IPS DF 4.7 (cell line): Measurements from ENCODE around the gene SETX.
"Not testable (repeated sequence)": the region's sequence is repeated elsewhere in the genome, so short reads cannot be mapped to it uniquely, and the experiment has no call there.

ENCODE experiments used
- DNase-seq: peaks from one replicate; pipeline ENCODE4 v3.0.0-alpha.2; 2013; ENCODE audit warnings: low spot score; ENCODE audit errors: extremely low read depth

Gene SETX

GRCh38 chr9:132287256-132287760 lies 67.5 kb downstream of the SETX start:
- no peak for DNase-seq

- DNase-seq: no peak
Measured at GRCh38 chr9:132283863-132284262, 70.9 kb downstream of the SETX start.

DNA sequence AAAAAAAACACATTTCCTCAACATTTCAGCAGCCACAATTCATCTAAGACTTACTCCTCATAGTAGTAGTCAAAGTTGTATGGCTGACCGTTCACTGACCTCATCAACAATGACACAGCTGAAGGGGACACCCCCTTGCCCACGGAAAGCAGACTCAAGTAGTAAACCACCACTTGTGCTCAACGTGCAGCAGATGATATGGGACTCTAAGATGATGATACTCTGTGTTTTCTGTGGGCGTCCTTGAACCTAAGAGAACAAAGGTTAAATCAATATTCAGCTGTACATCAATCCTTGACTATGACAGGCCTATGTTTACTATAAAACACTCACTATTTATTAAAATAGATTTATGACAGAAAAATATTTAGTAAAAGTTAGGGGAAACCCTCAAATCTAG lies 71.6 kb downstream of the SETX start:
- no peak for DNase-seq

- no peak for DNase-seq
Measured at GRCh38 chr9:132274861-132275260, 79.9 kb downstream of the SETX start.

DNA sequence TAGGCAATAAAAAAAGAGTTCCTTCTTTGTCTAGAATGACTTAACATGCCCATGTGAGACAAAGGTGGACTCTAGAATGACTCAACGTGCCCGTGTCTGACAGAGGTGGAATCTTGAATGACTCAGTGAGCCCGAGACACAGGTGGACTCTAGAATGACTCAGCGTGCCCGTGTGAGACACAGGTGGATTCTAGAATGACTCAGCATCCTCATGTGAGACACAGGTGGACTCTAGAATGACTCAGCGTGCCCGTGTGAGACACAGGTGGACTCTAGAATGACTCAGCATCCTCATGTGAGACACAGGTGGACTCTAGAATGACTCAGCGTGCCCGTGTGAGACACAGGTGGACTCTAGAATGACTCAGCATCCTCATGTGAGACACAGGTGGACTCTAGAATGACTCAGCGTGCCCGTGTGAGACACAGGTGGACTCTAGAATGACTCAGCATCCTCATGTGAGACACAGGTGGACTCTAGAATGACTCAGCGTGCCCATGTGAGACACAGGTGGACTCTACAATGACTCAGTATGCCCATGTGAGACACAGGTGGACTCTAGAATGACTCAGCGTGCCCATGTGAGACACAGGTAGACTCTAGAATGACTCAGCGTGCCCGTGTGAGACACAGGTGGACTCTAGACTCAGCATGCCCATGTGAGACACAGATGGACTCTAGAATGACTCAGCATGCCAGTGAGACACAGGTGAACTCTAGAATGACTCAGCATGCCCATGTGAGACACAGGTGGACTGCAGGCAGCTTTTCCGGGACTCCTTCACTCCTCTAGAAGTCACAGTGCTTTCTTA lies 84.9 kb downstream of the SETX start:
- not testable (repeated sequence) for DNase-seq

DNA sequence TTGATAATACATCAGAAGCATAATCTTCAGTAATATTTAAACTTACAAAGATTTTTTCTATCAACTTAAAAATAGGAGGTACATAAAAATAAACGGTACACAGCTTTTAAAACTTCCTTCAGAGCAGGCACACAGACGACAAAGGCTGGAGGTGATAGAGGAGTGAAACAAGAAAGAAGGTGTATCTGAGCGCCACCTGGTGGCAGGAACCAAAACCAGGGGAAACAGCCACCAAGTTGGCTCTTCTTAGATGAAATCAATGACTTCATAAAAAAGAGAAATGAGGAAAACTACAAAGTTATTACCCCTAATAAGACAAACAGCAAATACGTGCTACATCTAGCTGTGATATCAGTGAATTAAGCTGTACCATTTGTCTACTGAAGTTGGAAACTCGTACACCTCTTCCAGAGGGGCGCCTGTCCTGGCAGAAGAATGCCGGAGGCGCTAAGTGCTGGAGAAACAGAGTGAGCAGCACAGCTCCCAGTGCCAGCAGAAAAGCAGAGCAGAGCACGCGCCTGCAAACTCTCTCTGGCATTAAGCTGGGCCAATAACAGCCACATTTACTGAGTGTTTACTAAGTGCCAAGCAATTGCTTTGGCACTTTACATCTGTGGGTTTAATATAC lies 85.9 kb downstream of the SETX start:
- no peak for DNase-seq

- DNase-seq: no peak
Measured at GRCh38 chr9:132267660-132268059, 87.1 kb downstream of the SETX start.

DNA sequence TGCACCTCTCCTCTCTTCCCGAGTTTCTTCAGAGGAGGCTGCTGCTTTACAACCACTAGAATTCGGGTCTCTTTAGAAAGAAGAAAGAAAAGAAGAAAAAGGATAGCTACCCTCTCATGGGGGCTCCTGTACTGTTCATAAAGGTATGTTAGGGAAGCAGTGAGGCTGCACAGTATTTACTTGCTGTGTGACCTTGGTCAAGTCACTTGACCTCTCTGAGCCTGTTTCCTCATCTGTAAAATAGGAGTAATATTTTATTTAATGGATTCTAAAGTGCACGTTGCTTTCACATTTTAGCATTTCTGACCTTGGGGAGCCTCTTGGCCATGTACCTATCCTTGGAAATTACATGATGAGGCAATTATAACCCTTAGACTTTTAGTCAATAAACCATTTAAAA lies 88.8 kb downstream of the SETX start:
- no peak for DNase-seq

DNA sequence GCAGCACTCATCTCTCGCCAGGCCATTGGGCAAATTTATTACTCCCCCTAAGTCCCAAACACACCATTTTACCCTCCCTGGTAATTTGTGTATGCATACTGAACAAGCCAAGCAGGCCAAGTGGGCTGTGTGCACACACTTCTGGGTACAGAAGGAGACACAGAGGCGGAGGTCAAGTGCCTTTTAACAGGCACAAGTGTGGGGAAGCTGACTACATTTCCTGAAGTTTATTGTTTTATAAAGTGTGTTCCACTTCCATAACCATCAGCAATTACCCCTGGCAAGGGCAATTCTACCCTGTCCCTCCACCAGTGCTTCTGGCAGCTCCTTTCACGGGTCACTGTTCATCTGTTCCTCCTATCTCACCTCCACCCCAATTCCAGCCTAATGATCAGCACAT lies 93.9 kb downstream of the SETX start:
- DNase-seq: no peak

DNA sequence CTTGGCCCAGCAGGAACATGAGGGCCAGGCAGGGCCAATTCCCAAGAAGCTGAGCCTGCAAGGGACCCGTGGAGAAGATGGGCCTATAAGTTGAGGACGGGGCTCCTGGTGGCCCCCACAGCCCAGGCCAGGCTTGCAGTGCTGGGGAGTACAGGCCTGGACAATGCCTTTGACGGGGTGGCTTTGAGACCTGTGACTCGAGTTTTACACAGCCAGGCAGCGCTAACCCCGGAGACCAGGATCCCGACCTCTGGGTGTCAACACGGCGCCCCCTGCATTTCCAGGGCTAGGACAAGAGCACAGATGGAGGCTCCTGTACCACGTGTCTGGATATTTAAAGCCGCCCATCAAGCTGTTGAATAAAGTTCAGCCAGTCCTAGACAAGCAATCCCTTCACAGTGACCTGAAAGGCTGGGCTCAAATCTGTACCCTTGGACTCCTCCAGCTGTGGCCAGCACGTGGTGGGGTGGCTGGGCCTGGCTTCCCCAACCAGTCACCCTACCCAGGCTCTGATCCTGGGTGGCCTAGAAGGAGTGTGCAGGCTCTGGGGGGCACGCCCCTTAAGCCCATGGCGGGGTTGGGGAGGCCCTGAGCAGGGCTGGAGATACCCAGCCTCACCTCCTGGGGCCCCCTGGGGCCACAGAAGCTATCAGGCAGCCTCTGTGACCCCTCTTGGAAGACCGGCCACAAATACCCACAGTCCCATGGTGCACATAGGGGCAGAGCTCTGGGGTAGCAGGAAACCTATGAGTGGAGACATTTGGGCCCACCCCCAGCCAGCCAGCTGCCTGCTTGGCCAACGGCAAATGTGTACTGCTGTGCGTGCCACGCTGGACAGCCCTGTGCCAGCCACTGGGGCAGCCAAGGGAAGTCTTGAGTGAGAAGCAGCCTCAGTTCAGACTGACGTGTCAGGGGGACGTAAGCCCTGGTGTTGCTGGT lies 104.2 kb downstream of the SETX start:
- no peak for DNase-seq

GRCh38 chr9:132249690-132250089 lies 105.1 kb downstream of the SETX start:
- DNase-seq: no peak

- DNase-seq: no peak
Measured at GRCh38 chr9:132249123-132249522, 105.7 kb downstream of the SETX start.

GRCh38 chr9:132247942-132248341 lies 106.8 kb downstream of the SETX start:
- DNase-seq: no peak

GRCh38 chr9:132245465-132245864 lies 109.3 kb downstream of the SETX start:
- no peak for DNase-seq

DNA sequence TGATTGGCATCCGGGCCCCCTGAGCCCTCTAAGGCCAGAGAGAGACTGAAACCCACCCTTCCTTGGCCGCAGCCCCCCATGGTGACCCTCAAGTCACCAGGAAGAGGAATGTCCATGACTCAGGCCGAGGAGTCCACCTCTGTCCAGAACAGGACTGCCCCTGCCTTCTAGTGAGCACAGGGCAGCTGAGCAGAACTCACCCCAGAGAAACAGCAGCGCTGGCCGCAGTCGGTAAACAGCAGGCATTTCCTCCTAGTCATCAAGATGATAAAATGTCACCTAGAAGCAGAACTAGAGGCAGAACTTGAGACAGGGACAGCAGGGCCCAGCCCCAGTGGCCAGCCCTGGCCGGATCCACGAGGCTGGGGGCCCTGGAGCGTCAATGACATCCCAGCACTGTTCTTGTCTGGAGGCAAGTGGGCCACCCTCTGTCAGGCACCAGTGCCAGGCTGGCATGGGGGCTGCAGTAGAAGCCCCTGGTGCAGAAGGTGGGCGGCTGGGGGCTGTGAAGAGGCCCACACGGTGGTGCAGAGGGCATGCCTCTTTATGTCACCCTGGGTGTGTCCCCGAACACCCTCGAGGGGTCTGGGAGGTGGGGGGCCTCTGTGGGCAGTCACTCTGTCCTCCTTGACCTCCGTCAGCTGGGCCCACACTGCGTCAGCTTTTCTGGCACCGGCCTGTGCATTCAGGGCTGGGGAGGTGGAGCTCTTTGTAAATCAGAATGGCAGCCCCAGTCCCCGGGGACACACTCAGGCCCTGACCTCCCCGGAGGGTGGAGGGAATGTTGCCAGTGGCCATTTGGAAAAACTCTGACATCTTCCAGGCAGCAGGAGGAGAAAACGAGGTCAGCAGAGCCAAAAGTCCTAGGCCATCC lies 110.0 kb downstream of the SETX start:
- DNase-seq: no peak

GRCh38 chr9:132243156-132244074 lies 111.4 kb downstream of the SETX start:
- no peak for DNase-seq

GRCh38 chr9:132242621-132243155 lies 112.1 kb downstream of the SETX start:
- DNase-seq: no peak

DNA sequence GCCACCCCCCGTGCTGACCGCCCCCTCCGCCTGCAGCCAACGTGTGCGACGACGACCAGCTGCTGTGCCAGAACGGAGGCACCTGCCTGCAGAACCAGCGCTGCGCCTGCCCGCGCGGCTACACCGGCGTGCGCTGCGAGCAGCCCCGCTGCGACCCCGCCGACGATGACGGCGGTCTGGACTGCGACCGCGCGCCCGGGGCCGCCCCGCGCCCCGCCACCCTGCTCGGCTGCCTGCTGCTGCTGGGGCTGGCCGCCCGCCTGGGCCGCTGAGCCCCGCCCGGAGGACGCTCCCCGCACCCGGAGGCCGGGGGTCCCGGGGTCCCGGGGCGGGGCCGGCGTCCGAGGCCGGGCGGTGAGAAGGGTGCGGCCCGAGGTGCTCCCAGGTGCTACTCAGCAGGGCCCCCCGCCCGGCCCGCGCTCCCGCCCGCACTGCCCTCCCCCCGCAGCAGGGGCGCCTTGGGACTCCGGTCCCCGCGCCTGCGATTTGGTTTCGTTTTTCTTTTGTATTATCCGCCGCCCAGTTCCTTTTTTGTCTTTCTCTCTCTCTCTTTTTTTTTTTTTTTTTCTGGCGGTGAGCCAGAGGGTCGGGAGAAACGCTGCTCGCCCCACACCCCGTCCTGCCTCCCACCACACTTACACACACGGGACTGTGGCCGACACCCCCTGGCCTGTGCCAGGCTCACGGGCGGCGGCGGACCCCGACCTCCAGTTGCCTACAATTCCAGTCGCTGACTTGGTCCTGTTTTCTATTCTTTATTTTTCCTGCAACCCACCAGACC lies 112.8 kb downstream of the SETX start:
- no peak for DNase-seq

GRCh38 chr9:132241483-132241839 lies 113.3 kb downstream of the SETX start:
- no peak for DNase-seq
